SK-N-MC (cell line): ENCODE results near the gene CTSV.
"Not testable (repeated sequence)": the region's sequence is repeated elsewhere in the genome, so short reads cannot be mapped to it uniquely, and the experiment has no call there.

Source experiments
- EZH2 ChIP-seq: fragments of 200-600 bp; sonication (generic); IDR thresholded peaks from one replicate; pipeline ENCODE4 v1.6.1; 2017; ENCODE audit warnings: antibody characterized with exemption
- FOXP2 ChIP-seq: optimal IDR thresholded peaks from 2 replicates; pipeline ENCODE3; 2011; ENCODE audit warnings: mild to moderate bottlenecking, moderate library complexity; ENCODE audit not compliant: insufficient read depth; ENCODE audit errors: extremely low read length, control extremely low read depth
- POLR2AphosphoS5 ChIP-seq: IDR thresholded peaks from 2 replicates; pipeline ENCODE4 v1.6.1; 2012; ENCODE audit warnings: mild to moderate bottlenecking, low read depth, low read length, borderline replicate concordance

DNA sequence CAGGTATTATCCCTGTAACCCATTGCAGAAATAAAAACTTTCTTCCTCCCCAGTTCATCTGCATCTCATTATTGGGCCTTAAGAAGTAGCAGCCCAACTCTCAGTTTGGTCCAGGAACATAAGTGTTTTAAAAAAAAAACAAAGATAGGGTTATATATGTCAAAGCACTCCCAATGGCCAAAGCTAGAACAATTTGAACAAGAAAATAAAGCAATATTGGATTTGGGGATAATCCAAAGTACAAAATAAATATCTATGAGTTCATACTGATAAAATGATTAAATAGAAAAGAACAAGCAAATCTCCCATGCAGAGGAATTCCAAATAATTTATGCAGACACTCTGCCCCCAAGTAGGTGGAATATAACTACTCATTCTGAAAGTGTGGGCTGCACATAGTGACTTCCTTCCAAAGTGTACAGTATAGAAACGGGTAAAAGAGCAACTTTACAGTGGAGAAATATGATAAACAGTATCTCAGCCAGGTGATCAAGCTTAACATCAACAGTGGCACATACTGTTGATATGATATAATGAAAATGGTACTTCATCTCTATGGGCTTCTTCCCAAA is 49.1 kb downstream of the CTSV start:
- not testable (repeated sequence) for TF ChIP-seq EZH2, POLR2AphosphoS5, FOXP2
